ENCODE results near the gene FLT3.
"Not testable (repeated sequence)": the region's sequence is repeated elsewhere in the genome, so short reads cannot be mapped to it uniquely, and the experiment has no call there.

The FLT3 gene

DNA sequence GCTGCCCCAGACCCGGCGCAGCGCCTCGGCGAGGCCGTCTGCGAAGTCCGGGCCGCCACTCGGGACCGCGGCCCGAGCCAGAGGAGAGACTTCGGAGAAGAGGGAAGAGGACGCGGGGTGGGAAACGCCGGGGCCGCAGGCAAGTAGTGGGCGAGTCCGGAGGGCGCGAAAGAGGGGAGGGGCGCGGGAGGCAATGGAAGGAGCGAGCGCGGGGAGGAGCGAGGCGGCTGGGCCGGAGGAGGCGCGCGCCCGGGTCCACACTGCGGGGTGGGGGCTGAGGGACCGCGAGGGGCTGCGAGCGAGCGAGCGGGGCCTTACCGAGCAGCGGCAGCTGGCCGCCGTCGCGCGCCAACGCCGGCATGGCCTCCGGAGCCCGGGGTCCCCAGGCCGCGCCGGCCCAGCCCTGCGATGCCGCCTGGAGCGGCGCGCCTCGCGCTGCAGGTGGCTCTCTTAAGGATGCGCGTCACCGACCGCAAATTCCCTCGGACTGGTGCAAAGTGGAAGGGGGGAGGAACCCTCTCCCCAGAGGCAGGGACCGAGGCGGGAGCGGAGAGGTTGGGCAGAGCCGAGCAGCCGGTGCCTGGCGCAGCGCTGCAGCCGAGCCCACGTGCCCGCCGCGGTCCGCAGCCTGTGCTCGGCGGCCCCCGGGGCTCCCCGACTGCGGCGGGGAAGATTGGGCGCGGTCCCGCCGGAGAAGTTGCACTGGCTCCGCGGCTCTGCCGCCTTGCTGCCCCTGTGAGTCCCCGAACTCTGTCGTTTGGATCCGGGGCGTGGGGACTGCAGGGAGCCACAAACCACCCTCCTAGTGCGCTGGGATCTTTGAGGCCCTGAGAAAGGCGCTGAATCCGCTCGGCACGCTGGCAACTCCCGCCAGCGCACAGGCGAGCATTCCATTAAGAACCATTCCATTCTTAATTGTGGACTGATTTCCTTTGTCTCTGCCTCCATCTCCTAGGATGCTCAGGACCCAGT lies at the start of gene FLT3:
Gene FLT3, minus strand, starts transcription at position 427 of the 972 bp plus-strand sequence. Its CDS starts 66 bp downstream, at position 361.
- DNase-seq (ENCODE audit: low spot score) = peak; percentile 73

DNA sequence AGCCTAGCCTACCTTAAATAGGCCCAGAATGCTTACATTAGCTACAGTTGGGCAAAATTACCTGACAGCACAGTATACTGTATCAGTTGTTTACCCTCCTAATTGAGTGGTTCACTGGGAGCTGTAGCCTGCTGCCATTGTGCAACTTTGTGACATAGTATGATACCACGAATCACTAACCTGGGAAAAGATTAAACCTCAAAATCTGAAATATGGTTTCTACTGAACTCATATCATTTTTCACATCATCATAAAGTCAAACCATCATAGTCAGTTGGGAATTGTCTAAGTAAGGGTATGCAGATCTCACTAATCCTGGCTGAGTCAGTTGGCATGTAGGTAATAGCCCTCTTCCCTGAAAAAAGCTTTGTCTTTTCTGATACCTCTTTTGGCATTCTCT lies 47.1 kb upstream of the FLT3 start:
- DNase-seq (ENCODE audit: low spot score) = no peak

- DNase-seq (ENCODE audit: low spot score) = no peak
Observed at GRCh38 chr13:28145049-28145448, 44.7 kb upstream of the FLT3 start.

DNA sequence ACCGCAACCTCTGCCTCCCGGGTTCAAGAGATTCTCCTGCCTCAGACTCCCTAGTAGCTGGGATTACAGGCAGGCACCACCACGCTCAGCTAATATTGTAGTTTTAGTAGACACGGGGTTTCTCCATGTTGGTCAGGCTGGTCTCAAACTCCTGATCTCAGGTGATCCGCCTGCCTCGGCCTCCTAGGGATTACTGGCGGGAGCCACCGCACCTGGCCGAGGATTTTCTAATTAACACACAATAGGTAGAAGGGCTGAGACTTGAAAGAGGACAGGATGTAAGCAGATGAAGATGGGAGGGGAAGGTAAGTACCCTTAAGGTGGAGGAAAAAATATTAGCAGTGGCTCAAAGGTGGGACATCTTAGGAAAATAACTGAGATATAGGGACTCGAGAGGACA lies 41.2 kb upstream of the FLT3 start:
- not testable (repeated sequence) for DNase-seq (ENCODE audit: low spot score)

DNA sequence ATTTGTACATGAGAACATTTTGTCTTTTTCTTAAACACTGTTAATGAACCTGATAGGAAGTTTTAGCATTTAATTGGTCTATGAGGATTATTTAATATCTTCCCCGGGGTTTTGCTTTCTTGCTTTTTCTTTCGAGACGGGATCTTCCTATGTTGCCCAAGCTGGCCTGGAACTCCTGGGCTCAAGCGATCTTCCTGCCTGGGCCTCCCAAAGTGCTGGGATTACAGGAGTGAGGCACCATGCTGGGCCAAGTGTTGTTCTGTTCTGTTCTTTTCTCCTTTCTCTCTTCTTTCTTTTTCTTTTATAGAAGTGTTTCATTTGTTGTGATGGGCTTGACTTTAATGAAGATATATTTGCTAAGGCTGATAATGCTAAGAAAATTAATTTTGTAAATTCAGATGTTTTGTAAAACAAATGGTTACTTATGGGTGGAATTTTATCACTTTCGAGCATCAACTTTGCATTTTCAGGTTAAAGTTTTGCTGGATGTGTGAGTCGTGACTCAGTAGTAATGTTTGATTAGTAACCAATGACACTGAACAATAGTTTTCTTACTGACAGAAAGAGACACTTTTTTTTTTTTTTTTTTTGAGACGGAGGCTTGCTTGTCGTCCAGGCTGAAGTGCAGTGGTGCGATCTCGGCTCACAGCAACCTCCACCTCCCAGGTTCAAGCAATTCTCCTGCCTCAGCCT lies 40.2 kb upstream of the FLT3 start:
- DNase-seq (ENCODE audit: low spot score) = no peak

GRCh38 chr13:28138756-28139470 lies 38.5 kb upstream of the FLT3 start:
- peak; percentile 74 for DNase-seq (ENCODE audit: low spot score)

DNA sequence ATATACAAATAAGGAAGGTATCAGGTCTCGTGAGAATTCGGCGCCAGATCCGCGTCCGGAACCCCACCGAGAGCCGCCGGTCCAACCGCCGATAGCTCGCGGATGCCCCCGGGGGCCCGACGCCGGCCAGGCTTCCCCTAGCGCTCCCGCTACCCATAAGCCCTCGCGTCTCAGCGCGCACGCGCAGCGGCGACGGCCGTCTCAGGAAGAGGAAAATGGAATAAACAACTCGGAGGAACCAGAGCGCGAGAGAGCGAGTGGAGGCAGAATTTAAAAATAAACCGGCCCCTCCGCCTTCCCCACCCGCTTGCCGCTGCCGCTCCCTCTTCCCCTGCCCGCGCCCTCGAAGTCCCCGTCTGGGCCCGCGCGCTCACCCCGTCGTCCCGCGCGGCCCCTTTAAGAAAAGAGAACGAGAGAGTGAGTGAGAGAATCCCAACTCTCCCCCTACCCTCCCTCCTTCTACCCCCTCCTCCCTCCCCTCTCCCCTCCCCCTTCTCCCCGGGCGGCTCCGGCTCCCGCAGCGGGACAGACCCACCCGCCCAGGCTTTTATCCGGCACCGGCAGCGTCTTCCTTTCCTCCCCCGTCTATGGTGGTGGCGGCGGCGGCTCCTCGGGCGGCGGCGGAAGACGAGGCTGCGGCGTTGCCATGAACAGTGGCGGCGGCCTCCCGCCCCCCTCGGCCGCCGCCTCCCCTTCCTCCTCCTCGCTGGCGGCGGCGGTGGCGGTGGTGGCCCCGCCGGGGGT lies 37.8 kb upstream of the FLT3 start, which contains the start of gene PAN3:
Gene PAN3, plus strand, starts transcription at position 534 of the 744 bp plus-strand sequence. Its CDS starts 113 bp downstream, at position 647.
- peak; percentile 87 for DNase-seq (ENCODE audit: low spot score)

DNA sequence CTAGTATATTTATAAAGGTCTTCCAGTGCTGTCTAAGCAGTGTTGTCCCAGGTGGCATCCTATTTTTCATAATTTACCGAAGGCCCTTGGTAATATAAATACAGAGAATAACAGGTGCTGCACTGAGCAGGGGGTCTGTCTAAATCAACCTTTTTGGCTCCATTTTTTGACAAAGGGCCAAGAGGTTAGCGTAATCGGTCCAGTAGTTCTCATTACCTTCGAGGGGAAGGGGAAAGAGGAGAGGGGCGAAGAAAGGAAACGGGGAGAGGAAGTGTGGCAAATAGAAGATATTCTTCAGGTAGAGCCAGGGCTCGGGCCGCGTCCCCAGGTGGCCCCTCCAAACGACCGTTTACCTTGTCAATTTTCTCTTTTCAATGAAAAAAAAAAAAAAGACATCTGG lies 37.2 kb upstream of the FLT3 start:
- peak; percentile 95 for DNase-seq (ENCODE audit: low spot score)

GRCh38 chr13:28136916-28137315 lies 36.5 kb upstream of the FLT3 start:
- peak; percentile 59 for DNase-seq (ENCODE audit: low spot score)

DNA sequence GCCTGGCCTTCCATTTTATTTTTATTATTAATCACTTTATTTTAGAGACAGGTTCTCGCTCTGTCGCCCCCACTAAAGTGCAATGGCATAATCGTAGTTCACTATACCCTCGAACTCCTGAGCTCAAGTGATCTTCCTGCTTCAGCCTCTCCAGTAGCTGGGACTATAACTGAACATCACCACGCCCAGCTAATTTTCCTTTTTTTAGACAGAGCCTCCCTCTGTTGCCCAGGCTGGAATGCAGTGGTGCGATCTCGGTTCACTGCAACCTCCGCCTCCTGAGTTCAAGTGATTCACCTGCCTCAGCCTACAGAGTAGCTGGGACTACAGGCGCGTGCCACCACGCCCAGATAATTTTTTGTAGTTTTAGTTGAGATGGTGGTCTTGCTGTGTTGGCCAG lies 31.3 kb upstream of the FLT3 start:
- DNase-seq (ENCODE audit: low spot score) = no peak

DNA sequence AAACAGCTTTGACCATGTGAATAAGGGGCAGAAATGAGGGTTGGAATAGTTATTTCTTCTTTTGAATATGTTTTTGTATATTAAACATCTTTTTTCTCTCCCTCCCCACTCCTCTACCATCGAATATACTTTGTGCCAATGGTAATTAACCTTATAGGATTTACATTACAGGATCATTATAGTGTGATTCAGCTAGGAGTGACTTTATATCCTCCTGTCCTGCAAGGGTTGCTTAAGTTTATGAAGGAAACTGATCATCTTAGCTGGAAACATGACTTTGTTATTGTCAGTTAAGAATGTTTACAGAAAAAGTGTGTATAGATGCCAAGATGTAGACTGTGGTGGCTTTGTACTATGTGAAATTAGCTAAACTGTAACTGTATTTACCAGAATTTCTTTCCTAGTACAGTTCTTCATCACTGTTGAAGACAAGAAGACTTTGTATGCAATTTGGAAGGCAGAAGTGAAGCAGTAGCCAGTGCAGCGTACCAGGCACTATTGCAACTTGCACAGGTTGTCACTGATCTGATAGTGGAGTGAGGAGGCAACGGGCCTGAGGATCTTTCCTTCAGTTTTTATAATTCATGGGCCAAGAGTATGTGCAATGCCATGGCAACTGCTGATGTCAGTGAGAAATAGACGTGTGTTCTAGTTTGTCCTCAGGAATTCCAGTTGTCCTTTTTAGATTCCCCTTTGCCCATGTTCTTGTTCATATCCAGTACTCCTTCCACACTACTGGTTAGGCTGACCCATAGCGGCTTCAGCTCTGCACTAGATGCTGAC lies 29.7 kb upstream of the FLT3 start:
- no peak for DNase-seq (ENCODE audit: low spot score)

DNA sequence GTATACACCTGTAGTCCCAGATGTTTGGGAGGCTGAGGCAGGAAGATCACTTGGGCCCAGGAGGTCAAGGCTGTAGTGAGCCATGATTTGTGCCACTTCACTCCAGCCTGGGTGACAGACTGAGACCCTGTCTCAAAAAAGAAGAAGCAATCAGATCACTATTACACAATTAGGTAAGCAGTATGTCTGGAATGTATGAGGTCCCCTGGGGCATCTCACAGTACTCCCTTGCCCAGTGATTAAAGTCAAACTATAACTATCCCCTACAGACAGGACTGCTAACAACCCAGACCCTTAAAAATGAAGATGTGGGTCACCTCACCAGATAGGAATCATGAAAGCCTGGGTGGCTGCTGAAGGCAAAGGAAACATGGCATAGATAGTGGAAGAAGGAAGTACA lies 28.6 kb upstream of the FLT3 start:
- no peak for DNase-seq (ENCODE audit: low spot score)

DNA sequence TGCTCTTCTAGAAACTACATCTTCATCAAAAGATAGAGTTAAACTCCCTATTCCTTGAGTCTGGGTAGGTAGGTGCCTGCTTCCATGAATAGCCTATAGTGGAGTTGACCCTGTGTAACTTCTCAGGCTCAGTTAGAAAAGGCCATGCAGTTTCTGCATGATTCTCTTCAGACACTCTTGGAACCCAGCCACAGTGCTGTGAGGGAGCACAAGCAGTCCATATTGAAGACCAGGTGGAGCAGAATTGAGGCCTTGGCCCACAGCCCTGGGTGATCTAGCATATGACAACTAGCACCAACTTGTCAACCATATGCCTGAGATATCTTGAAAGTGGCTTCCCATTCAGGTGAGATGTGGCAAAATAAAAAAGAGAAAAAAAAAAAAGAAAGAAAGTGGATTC lies 27.7 kb upstream of the FLT3 start:
- peak; percentile 98 for DNase-seq (ENCODE audit: low spot score)

DNA sequence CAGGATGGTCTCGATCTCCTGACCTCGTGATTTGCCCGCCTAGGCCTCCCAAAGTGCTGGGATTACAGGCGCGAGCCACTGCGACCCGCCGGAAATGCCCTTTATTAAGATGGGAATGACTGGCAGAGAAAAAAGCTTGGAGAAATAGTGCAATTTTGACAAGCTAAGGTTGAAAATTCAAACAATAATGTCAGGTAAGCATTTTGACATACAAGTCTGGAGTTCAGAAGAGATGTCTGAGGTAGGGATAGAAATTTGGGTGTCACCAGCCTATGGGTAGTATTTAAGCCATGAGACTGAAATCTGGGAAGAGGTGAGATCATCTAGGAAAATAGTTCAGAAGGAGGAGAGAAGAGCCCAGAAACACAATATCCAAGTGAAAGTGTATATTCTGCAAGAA lies 20.8 kb upstream of the FLT3 start:
- no peak for DNase-seq (ENCODE audit: low spot score)

GRCh38 chr13:28120317-28120716 lies 19.9 kb upstream of the FLT3 start:
- DNase-seq (ENCODE audit: low spot score) = no peak

- peak; percentile 90 for DNase-seq (ENCODE audit: low spot score)
Observed at GRCh38 chr13:28117689-28118377, 17.5 kb upstream of the FLT3 start.

DNA sequence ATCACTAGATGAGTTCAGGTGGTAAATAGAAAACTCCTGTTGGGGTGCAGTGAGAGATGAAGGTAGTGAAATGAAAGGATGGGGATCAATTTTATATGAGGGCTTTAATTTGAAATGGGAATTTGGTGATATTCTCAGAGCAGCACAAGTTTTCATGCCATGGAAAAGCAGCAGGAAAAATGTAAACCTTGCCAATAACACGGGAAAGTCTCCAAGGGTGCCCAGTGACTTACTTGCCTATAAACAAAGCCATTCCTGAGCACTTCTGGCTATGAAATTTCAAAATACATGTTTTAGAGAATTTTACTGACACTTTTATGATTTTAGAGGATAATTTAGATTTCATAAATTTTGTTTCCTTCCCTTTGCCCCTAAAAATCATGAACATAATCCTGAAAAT lies 16.4 kb upstream of the FLT3 start:
- peak; percentile 67 for DNase-seq (ENCODE audit: low spot score)

DNA sequence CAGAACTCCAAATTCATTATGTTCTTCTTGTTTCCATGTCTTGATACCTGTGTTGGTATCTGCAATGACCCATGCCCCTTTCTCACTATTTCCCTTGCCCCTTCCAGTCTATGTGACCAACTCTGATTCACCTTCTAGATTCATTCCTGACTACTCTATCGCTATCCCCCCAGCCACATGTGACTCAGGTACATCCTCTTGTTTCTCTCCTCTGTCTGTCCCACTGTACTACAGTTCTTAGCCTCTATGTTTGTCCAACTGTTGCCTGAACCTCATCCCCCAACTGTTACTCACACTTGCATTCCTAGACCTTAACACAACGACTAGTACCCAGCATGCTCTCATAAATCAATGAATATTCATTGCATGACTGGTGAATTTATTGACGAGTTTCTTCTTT lies 10.0 kb upstream of the FLT3 start:
- no peak for DNase-seq (ENCODE audit: low spot score)

DNA sequence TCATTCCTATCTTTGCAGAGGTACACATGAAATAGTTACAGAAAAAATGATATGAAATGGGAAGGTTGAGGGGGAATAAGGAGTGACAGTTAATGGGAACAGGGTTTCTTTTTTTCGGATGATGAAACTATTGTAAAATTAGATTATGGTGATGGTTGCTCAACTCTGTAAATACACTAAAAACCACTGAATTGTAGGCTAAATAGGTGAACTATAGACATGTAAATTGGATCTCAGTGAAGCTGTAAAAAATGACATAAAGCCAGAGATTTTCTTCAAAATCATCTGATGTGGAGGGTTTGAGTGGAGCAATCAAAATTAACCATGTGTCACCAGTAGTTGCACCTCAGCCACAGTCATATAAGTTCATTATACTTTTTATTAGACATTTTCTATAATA lies 6.6 kb upstream of the FLT3 start:
- DNase-seq (ENCODE audit: low spot score) = no peak

DNA sequence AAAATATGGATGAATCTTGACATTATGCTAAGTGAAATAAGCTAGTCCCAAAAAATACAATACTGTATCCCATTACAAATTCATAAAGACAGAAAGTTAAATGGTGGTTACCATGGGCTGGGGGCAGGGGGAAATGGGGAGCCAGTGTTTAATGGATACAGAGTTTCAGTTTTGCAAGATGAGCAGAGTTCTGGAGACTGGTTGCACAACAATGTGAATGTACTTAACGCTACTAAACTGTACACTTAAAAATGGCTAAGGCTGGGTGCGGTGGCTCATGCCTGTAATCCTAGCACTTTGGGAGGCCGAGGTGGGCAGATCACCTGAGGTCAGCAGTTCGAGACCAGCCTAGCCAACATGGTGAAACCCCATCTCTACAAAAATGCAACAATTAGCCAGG lies 1.5 kb upstream of the FLT3 start:
- not testable (repeated sequence) for DNase-seq (ENCODE audit: low spot score)

Data from cerebellar cortex (tissue), 1 donor.